ES-I3 (cell line): Measurements from ENCODE around the gene LCMT2.
"Not testable (repeated sequence)": the region's sequence is repeated elsewhere in the genome, so short reads cannot be mapped to it uniquely, and the experiment has no call there.

ENCODE experiments used
- H3K36me3 ChIP-seq: 2 replicates; pipeline ENCODE4 v1.6.1; 2013; ENCODE audit warnings: mild to moderate bottlenecking, low read length, control low read depth, moderate library complexity; ENCODE audit not compliant: insufficient read depth
- H3K4me1 ChIP-seq: 2 replicates; pipeline ENCODE4 v1.6.1; 2013; ENCODE audit warnings: mild to moderate bottlenecking, control low read depth, low read length; ENCODE audit not compliant: insufficient read depth
- H3K9ac ChIP-seq: 2 replicates; pipeline ENCODE4 v1.6.1; 2013; ENCODE audit warnings: low read depth, mild to moderate bottlenecking, low read length, moderate library complexity
- H3K9me3 ChIP-seq: 2 replicates; pipeline ENCODE4 v1.6.1; 2013; ENCODE audit warnings: mild to moderate bottlenecking, low read length, moderate library complexity; ENCODE audit not compliant: control insufficient read depth, insufficient read depth

LCMT2 gene

DNA sequence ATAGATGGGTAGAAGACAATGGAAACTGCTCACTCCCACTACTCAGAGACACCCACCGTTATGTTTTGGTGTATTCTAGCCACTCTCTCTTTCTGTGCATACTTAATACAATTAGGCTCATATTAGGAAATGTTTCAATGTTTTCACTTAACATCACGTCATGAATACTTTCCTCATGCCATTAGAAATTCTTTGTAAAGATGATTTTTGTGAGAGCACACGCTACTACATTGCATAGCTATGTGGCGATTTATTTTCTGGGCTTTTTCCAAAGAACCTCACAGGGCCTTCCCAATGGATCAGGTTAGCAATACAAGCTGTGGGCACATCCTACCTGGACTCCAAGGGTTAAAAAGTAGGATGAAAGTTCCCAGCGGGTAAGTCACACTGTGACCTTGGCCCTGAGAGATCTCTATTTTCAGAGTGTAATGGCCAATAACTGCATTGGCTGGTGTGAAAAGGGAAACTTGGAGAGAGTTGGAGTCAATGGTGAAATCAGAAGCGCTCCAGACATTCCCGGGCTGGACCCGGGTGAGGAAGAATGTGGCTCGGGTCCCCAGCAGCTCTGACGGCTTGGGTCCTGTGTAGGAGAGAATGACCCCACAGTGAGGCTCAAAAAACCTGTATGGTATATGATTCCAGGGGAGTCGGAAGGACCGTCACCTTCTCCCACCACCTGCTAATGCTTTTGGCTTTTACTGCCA lies 37.8 kb downstream of the LCMT2 start:
- no peaks in the 10 kb centered on the region for H3K9me3 ChIP-seq
- H3K36me3 ChIP-seq, result no peaks in the 10 kb centered on the region
- peaks cover 5% of the 10 kb centered on the region for H3K4me1 ChIP-seq
- H3K9ac ChIP-seq, result no peak overlapping the region

DNA sequence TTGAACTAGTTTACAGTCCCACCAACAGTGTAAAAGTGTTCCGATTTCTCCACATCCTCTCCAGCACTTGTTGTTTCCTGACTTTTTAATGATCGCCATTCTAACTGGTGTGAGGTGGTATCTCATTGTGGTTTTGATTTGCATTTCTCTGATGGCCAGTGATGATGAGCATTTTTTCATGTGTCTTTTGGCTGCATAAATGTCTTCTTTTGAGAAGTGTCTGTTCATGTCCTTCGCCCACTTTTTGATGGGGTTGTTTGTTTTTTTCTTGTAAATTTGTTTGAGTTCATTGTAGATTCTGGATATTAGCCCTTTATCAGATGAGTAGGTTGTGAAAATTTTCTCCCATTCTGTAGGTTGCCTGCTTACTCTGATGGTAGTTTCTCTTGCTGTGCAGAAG lies 40.7 kb downstream of the LCMT2 start:
- not testable (repeated sequence) for H3K9ac ChIP-seq, H3K9me3 ChIP-seq, H3K4me1 ChIP-seq, H3K36me3 ChIP-seq

DNA sequence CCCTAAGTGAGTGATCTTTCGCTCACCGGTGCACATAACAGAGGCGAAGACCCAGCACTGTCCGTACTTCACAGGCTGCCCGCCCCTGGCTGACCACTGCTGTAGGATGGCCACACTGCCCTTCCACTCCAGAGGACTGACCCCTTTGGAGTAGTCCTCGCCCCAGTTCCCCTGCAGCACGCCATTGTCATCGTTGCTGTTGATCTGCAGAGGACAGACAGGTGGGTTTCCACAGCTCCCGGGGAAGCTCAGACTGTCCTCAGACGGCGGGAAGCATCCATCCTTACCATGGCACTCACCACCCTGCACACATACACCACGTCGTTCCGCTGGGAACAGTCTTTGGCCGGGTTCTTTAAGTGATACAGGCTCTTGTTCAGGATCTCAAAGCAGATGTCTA lies 43.1 kb downstream of the LCMT2 start:
- Histone ChIP-seq H3K36me3 (no peaks in the 10 kb centered on the region), H3K9ac (no peak overlapping the region), H3K9me3 (no peaks in the 10 kb centered on the region), H3K4me1 (no peaks in the 10 kb centered on the region)

DNA sequence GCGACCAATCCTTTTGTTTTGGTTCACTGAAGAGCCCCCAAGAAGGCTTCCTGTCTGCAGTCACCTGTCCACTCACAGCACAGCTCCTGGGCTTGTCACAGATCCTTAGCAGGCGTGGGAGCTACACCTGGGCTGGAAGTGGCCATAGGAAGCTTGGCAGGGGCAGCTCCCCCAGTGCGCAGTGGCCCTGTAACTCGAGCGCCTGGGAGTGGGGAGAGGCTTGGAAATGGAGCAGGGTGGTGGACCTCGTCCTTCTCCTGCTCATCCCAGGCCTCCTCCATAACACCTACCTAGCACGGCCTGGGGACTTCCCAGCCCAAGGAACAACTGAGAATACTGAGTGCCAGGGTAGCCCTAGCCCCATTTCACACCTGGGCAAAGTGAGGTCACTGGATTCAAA lies 44.3 kb downstream of the LCMT2 start:
- Histone ChIP-seq H3K9ac (no peak overlapping the region), H3K36me3 (no peaks in the 10 kb centered on the region), H3K4me1 (no peaks in the 10 kb centered on the region), H3K9me3 (no peaks in the 10 kb centered on the region)

DNA sequence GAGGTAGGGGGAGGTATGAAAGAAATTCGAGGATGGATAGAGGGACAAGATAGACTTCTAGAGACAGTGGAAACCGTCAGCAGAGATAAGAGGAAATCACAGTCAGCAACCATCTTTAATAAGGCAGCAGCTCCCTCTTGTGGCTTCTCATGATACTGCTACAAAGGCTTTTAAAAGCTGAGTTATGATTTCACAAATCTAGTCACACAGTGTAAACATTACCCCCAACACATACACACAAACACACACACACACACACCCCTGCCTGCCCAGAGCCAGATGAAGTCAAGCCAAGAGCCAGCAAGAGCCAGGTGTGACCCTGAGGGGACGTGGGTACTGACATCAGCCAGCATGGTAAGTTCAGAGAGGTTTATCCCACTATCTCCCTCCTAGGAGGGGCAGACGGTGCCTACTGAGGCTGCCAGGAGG lies 44.8 kb downstream of the LCMT2 start:
- Histone ChIP-seq H3K9ac (no peak overlapping the region), H3K9me3 (no peaks in the 10 kb centered on the region), H3K4me1 (no peaks in the 10 kb centered on the region), H3K36me3 (no peaks in the 10 kb centered on the region)

DNA sequence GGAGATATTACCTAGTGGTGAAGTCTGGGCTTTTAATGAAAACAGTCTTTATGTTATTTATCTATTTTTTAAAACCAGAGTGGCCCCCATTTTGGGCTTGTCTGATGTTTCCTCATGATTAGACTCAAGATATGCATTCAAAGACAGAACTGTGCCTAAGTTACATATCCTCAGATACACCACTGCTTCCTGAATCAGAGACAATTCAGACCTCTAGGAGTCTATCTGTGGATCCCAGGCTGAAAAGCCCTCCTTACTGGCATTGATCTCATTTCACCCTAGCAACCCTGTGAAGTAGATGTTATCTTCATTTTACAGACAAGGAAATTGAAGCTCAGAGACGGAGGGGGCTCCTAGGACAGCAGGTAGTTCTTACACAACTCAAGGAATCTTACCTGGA lies 46.8 kb downstream of the LCMT2 start:
- no peaks in the 10 kb centered on the region for H3K36me3 ChIP-seq
- H3K4me1 ChIP-seq, result no peaks in the 10 kb centered on the region
- H3K9ac ChIP-seq, result no peak overlapping the region
- no peaks in the 10 kb centered on the region for H3K9me3 ChIP-seq

DNA sequence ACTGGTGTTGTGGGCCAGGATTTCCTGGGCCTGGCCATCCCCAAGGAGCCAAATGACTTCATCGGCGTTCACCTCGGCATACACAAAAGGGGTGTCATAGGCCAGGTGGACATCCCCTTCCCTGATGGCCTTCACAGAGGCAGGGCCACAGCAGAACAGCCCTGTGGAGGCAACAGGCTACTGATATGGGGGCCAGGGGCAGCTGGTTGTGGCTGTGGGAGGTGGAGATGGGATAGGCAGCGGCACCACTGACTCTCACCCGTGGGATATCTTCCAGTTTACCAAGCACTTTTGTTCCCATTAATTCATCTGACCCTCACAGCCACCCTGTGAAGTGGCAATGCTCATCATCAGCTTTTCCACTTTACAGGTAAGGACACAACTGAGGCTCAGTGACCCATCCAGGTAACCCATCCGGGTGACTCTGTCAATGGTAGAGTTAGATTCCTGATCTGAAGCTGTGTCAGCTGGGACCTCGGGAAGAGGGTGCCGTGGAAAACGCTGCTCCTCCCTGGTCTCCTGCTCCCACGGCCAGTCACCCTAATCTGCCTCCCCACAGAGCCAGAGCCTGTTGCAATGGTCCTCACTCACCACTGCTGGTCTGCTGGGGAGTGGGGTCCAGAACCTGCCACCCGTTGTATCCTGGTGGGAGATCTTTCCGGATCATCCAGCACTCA lies 48.3 kb downstream of the LCMT2 start:
- no peaks in the 10 kb centered on the region for H3K36me3 ChIP-seq
- no peaks in the 10 kb centered on the region for H3K4me1 ChIP-seq
- no peaks in the 10 kb centered on the region for H3K9me3 ChIP-seq
- no peak overlapping the region for H3K9ac ChIP-seq

DNA sequence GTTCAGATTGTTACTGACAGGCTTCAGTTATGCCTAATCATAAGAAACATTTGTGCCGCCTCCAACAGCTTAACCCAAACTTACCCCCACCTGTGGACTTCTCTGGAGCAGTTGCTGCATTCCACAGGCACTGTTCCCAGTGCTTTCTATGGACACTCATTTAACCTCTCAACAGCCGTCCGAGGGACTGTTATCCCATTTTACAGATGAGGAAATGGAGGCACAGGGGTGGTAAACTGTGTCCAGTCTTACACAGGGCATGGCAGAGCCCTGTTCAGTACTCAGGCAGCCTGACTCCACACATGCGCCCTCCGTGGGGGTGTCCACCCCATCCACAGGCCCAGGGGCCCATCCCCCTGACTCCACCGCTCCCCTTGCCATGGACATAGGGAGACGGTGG lies 49.4 kb downstream of the LCMT2 start:
- Histone ChIP-seq H3K9ac (no peak overlapping the region), H3K4me1 (no peaks in the 10 kb centered on the region), H3K36me3 (no peaks in the 10 kb centered on the region), H3K9me3 (no peaks in the 10 kb centered on the region)

DNA sequence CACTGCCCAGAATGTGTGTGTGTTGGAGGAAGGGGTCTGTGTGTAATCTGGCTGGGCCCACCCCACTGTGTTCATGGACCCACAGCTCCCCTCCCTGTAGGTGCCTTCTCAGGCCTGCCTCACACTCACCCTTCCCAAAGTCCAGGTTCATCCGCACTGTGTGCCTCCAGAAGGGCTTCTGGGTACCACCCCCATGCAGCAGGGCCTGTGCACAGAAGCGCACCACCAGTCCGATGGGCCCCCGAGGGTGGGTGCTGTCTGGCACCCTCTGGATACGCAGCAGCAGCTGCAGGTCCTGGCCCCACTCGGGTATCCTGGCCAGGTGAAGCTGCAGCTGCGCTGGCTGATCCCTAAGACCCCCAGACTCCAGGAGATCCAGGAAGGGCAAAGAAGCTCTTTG lies 50.9 kb downstream of the LCMT2 start:
- Histone ChIP-seq H3K9ac (no peak overlapping the region), H3K4me1 (no peaks in the 10 kb centered on the region), H3K36me3 (no peaks in the 10 kb centered on the region), H3K9me3 (no peaks in the 10 kb centered on the region)

DNA sequence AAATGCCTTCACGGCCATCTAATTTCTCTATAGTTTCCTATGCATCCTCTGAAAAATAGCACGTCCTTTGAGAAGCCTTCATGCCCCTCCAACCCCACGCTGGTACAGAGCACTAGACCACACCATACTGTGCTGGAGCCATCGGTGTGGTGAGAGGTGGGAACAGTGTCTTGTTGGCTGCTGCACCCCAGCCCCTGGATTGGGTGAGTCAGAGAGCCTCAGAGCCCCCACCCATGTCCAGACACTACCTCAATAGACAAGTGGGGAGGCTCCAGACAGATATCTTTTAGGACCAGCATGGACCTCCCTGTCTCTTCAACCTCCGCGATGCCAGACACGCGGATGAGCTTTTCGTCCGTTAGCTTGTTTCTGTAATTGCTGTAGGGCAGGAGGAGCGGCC lies 51.5 kb downstream of the LCMT2 start:
- no peak overlapping the region for H3K9ac ChIP-seq
- no peaks in the 10 kb centered on the region for H3K9me3 ChIP-seq
- H3K36me3 ChIP-seq, result no peaks in the 10 kb centered on the region
- H3K4me1 ChIP-seq, result no peaks in the 10 kb centered on the region

DNA sequence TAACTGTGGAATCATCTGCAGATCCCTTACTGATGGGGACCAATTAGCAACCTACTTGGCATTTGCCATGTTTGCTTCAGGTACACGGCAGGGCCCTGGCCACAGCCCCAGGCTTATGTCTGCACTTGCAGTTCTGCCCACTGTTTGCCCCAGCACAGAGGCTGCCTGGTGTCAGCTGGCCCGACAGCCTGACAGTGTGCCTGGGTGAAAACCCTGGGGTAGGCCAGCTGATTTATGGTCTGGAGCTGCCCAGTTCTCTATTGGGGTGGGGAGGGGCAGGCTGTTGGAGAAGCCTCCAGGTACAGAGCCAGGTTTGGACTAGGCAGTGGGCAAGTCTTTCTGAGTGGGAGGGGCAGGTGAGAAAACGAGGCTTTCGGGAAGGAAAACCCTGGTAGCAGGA lies 52.5 kb downstream of the LCMT2 start:
- Histone ChIP-seq H3K36me3 (no peaks in the 10 kb centered on the region), H3K9ac (no peak overlapping the region), H3K4me1 (no peaks in the 10 kb centered on the region), H3K9me3 (no peaks in the 10 kb centered on the region)

DNA sequence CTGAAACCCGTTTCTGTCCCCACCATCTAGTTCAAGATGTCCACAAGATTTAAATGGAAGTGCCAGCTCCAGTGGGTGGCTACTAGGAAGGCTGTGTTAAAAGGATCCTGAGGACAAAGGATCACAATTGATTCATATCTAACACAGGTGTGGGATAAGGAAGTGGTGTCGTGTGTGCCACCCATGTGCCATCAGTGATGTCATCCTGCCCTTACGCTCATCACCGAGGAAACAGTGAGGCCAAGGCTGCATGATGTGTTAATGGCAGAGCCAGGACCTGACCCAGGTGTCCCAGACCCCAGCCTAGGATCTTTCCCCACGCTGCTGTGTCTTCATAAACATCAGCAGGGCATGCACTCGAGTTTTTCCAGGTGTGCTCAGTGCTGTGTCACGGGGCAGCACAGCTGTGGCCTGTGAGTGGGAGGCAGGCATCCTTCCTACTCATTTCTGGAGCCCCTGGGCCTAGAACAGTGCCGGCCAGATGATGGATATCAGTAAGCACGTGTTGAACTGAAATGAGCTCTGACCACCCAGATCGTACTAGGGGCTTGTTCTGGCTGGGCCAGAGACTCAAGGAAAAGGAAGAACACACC lies 53.0 kb downstream of the LCMT2 start:
- Histone ChIP-seq H3K36me3 (no peaks in the 10 kb centered on the region), H3K9me3 (no peaks in the 10 kb centered on the region), H3K4me1 (no peaks in the 10 kb centered on the region), H3K9ac (no peak overlapping the region)

DNA sequence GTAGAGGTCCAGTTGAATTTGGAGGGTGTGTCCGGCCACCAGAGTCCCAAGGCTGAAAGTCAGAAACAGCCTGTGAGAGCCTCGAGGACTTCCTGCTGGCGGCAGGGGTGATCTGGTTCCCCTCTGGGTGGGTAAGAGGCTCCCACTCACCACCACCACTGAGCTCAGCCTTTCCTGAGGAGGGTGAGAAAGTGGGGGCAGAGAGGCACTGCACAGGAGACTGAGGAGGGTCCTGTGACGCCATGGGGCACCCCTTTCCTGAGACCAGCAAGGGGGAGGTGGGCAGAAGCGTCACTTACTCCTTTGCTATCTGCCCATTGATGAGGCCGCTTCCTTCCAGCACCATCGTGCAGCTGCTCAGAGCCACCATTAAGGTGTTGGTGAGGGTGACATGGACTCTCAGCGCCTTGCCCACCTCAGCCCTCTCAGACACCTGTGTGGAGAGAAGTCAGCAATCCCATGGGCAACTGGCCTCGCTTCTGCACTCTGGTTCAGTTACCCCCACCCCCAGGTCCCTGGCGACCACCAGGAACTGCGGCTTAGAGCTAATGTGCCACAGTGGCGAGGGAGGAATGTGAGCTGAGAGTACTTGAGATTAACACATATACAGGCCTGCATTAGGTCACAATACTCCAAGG lies 53.7 kb downstream of the LCMT2 start:
- no peaks in the 10 kb centered on the region for H3K9me3 ChIP-seq
- H3K9ac ChIP-seq, result no peak overlapping the region
- no peaks in the 10 kb centered on the region for H3K4me1 ChIP-seq
- no peaks in the 10 kb centered on the region for H3K36me3 ChIP-seq

DNA sequence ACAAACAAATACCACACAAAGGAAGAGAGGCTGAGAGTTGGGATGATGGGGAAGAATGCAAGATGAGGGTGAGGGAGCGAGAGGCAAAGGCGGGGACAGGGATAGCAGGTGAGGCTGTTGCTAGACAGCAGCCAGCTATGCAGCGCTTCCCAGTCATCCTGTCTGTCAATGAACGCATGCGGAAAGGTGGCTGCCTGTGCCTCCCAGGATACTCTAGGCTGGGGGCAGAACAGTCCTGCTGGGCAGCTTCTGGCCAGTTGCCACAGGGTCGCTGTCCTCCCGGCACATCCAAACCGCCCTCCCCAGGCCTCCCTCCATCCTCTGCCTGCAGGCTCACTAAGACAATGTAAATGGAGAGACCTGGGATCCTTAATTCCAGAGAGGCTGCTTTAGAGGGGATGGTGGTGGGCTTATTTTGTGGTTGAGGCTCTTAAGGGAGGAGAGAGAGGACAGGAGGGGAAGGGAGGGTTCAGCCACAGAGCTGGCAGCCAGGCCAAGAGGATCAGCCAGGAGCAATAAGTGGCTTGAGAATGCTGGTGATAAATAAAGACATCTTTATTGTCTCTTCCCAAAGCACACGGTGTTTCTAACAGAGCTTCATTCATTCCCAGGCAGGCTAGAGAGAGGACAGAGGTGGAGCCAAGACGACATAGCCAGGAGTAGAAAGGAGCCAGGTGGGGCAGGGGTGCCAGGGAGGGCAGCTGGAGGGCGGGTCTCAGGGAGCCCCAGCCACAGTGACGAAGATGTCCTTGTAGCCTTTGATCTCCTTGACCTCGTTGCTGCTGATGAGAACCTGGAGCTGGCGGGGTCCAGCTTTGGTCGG lies 54.4 kb downstream of the LCMT2 start:
- H3K9ac ChIP-seq, result no peak overlapping the region
- H3K36me3 ChIP-seq, result no peaks in the 10 kb centered on the region
- H3K4me1 ChIP-seq, result no peaks in the 10 kb centered on the region

More for the DNA sequence above, 54.4 kb downstream of the LCMT2 start:
- no peaks in the 10 kb centered on the region for H3K9me3 ChIP-seq
